Ishikawa (cell line): ENCODE results near the gene QSOX1.

Experiments used
- CREB1 ChIP-seq: IDR thresholded peaks from 2 replicates; pipeline ENCODE4 v1.6.1; 2012; ENCODE audit warnings: low read depth
- EGR1 ChIP-seq: IDR thresholded peaks from 2 replicates; pipeline ENCODE4 v1.6.1; 2012
- EP300 ChIP-seq: IDR thresholded peaks from 2 replicates; pipeline ENCODE4 v1.6.1; 2012; ENCODE audit warnings: borderline replicate concordance
- RAD21 ChIP-seq: IDR thresholded peaks from 2 replicates; pipeline ENCODE4 v1.6.1; 2012; ENCODE audit warnings: low read depth
- TAF1 ChIP-seq: IDR thresholded peaks from 2 replicates; pipeline ENCODE4 v1.6.1; 2012; ENCODE audit warnings: low read depth, mild to moderate bottlenecking
- YY1 ChIP-seq: IDR thresholded peaks from 2 replicates; pipeline ENCODE4 v1.6.1; 2012; ENCODE audit warnings: low read depth
- TF ChIP-seq, protein P1 (sequence below): IDR thresholded peaks from 2 replicates; pipeline ENCODE4 v1.6.1; 2012; ENCODE audit warnings: low read depth, mild to moderate bottlenecking

GRCh38 chr1:180235502-180236239 is 81.0 kb downstream of the QSOX1 start:
- no peak for TF ChIP-seq EP300
- no peak for TF ChIP-seq TAF1
- TF ChIP-seq CREB1 = no peak
- TF ChIP-seq YY1 = no peak
- TF ChIP-seq, protein P1, sequence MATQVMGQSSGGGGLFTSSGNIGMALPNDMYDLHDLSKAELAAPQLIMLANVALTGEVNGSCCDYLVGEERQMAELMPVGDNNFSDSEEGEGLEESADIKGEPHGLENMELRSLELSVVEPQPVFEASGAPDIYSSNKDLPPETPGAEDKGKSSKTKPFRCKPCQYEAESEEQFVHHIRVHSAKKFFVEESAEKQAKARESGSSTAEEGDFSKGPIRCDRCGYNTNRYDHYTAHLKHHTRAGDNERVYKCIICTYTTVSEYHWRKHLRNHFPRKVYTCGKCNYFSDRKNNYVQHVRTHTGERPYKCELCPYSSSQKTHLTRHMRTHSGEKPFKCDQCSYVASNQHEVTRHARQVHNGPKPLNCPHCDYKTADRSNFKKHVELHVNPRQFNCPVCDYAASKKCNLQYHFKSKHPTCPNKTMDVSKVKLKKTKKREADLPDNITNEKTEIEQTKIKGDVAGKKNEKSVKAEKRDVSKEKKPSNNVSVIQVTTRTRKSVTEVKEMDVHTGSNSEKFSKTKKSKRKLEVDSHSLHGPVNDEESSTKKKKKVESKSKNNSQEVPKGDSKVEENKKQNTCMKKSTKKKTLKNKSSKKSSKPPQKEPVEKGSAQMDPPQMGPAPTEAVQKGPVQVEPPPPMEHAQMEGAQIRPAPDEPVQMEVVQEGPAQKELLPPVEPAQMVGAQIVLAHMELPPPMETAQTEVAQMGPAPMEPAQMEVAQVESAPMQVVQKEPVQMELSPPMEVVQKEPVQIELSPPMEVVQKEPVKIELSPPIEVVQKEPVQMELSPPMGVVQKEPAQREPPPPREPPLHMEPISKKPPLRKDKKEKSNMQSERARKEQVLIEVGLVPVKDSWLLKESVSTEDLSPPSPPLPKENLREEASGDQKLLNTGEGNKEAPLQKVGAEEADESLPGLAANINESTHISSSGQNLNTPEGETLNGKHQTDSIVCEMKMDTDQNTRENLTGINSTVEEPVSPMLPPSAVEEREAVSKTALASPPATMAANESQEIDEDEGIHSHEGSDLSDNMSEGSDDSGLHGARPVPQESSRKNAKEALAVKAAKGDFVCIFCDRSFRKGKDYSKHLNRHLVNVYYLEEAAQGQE = no peak
- no peak for TF ChIP-seq RAD21
- no peak for TF ChIP-seq EGR1
